SK-N-MC (cell line): Measurements from ENCODE around the gene TTC21A.

Experiments
- EZH2 ChIP-seq: fragments of 200-600 bp; sonication (generic); IDR thresholded peaks from one replicate; pipeline ENCODE4 v1.6.1; 2017; ENCODE audit warnings: antibody characterized with exemption
- POLR2AphosphoS5 ChIP-seq: IDR thresholded peaks from 2 replicates; pipeline ENCODE4 v1.6.1; 2012; ENCODE audit warnings: mild to moderate bottlenecking, low read depth, low read length, borderline replicate concordance

DNA sequence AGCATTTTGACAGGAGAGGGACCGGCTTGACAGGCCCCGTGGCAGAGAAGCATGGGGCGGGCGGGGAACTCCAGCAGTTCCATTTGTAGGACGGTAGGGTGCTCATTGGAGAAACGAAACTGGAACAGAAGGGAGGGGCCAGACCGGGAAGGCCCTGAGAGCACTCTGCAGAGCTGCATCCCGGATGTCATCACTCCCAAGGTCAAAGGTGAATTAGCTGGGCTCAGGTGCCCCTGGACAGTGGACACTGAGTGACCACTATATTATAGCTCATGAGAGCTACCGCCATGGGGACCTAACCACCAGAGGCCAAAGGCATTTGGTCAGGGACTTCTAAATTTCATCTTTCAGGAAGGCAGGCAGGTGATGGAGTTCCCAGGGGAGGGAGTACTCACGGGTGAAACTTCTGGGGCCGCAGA lies 38.6 kb downstream of the TTC21A start:
- TF ChIP-seq EZH2 (no peak), POLR2AphosphoS5 (no peak)
